Stomach (tissue), 9 donors: ENCODE measurements around the gene STEAP4. TPM values are rescaled to one million over a fixed set of nuclear protein-coding genes. Genes with fewer than 3 reads are reported as not detected.

Source experiments
- DNase-seq, 2 donors: peaks; one replicate each; pipeline versions ENCODE4 v3.0.0 to v3.0.0-alpha.2; 2013 to 2019
- H3K27ac ChIP-seq, 5 donors: fragments of 200-600 bp in 4 of 5; sonication (generic) in 4 of 5; one replicate each; pipeline ENCODE4 v1.5.1; 2013 to 2019; ENCODE audit warnings: mild to moderate bottlenecking in 1 of 5, moderate library complexity in 1 of 5
- H3K27me3 ChIP-seq, 3 donors: fragments of 200-600 bp; sonication (generic); one replicate each; pipeline ENCODE4 v1.5.1; 2017 to 2019; ENCODE audit warnings: mixed run types in 1 of 3
- H3K36me3 ChIP-seq, 4 donors: fragments of 200-600 bp; sonication (generic); 1 replicate in 3 of 4; 2 replicates in 1 of 4; pipeline ENCODE4 v1.5.1; 2016 to 2019
- H3K4me1 ChIP-seq, 4 donors: fragments of 200-600 bp; sonication (generic); one replicate each; pipeline ENCODE4 v1.5.1; 2016 to 2019
- H3K4me3 ChIP-seq, 4 donors: fragments of 200-600 bp; sonication (generic) in 3 of 4; one replicate each; pipeline ENCODE4 v1.5.1; 2016 to 2019; ENCODE audit warnings: mild to moderate bottlenecking in 1 of 4
- H3K9me3 ChIP-seq, 4 donors: fragments of 200-600 bp; sonication (generic); one replicate each; pipeline ENCODE4 v1.5.1; 2016 to 2019
- EP300 ChIP-seq: sonication (generic); formaldehyde crosslinking; IDR thresholded peaks from one replicate; pipeline ENCODE4 v1.6.1; 2017; ENCODE audit warnings: antibody characterized with exemption
- POLR2A ChIP-seq, 4 donors: fragments of 450-650 bp; IDR thresholded peaks; one replicate each; pipeline ENCODE4 v1.6.1; 2016; ENCODE audit warnings: antibody characterized with exemption in 4 of 4, control low read depth in 2 of 4, mild to moderate bottlenecking in 1 of 4, moderate library complexity in 1 of 4
- POLR2AphosphoS5 ChIP-seq, 3 donors: sonication (generic); formaldehyde crosslinking; IDR thresholded peaks; one replicate each; pipeline ENCODE4 v1.6.1; 2016; ENCODE audit warnings: antibody characterized with exemption in 3 of 3
- WGBS, 5 donors: extraction: QIAGEN DNeasy Blood & Tissue Kit in 3 of 5; methylation state at CpG; one replicate each; pipeline versions ENCODE4 v1.1.5 to v1.1.7; 2013 to 2018; 5-methylcytosine and 5-hydroxymethylcytosine counted together
- intact Hi-C: fragments of 100-400 bp; cut with DNase I; formaldehyde crosslinking; loops from one replicate; pipeline ENCODE4 v1.15.1; 2023; ENCODE audit warnings: low total_unique reads
- polyA plus RNA-seq, 3 donors: library from polyadenylated mRNA; stranded (reverse); fragments of 200-250 nt; gene quantifications; one replicate each; pipeline ENCODE4 v1.2.3, GENCODE V29; 2013
- total RNA-seq, 5 donors: library from RNA; depleted of rRNA; stranded (reverse); fragments of >200 nt; gene quantifications; one replicate each; pipeline versions ENCODE4 v1.1.0 to v1.2.3, GENCODE V29; 2014 to 2016
- TF ChIP-seq, protein P1 (sequence below), 7 experiments: fragments of 450-650 bp in 4 of 7; fragments of 200-600 bp in 3 of 7; sonication (generic) in 3 of 7; IDR thresholded peaks; one replicate each; pipeline ENCODE4 v1.5.1; 2016 to 2019; ENCODE audit warnings: antibody characterized with exemption in 7 of 7, control low read depth in 2 of 7, mild to moderate bottlenecking in 1 of 7
- donor health status: healthy with polysubstance abuse.
- donor health status: Bipolar disorder and iron deficiency.
- donor health status: healthy.

STEAP4 gene
- total and polyA plus RNA-seq, 8 donors = 1.5 to 14.5 (median 2.4) TPM

DNA sequence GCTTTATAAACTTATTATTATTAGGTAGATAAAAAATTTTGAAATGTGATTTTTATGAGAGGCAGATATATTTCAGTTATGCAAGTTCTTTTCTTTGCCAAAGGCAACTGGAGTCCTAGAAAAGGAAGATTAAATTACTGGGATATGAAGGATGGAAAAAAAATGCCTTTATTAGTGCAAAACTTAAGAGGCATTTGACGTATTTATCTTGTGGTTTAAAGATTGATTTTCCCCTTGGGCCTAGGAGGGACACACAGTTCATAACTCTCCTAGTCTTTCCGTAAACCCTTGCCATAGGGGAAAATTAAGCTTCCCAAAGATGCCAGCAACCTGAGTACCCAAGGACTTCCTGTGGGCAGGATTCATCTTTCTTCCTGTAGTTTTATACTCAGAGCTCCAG lies 3.1 kb upstream of the STEAP4 start:
- Histone ChIP-seq H3K27me3 (no peaks in the 10 kb centered on the region), H3K4me3 (no peak overlapping the region), H3K9me3 (no peaks in the 10 kb centered on the region), H3K36me3 (no peaks in the 10 kb centered on the region), H3K4me1 (peaks cover 0 to 30% (median 12%) of the 10 kb centered on the region in 4 donors), H3K27ac (no peak overlapping the region)
- no peak for DNase-seq
- WGBS, 5 donors = 72 to 90% (median 81%) methylated on average over 2 of the region's 2 CpGs
- intact Hi-C loops = no loop called here
- TF ChIP-seq POLR2AphosphoS5 (IDR thresholded peaks at IDR 0.05) (no peak), POLR2A (IDR thresholded peaks at IDR 0.05) (no peak), EP300 (no peak)
- TF ChIP-seq, protein P1, sequence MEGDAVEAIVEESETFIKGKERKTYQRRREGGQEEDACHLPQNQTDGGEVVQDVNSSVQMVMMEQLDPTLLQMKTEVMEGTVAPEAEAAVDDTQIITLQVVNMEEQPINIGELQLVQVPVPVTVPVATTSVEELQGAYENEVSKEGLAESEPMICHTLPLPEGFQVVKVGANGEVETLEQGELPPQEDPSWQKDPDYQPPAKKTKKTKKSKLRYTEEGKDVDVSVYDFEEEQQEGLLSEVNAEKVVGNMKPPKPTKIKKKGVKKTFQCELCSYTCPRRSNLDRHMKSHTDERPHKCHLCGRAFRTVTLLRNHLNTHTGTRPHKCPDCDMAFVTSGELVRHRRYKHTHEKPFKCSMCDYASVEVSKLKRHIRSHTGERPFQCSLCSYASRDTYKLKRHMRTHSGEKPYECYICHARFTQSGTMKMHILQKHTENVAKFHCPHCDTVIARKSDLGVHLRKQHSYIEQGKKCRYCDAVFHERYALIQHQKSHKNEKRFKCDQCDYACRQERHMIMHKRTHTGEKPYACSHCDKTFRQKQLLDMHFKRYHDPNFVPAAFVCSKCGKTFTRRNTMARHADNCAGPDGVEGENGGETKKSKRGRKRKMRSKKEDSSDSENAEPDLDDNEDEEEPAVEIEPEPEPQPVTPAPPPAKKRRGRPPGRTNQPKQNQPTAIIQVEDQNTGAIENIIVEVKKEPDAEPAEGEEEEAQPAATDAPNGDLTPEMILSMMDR (IDR thresholded peaks at IDR 0.05) = no peak

DNA sequence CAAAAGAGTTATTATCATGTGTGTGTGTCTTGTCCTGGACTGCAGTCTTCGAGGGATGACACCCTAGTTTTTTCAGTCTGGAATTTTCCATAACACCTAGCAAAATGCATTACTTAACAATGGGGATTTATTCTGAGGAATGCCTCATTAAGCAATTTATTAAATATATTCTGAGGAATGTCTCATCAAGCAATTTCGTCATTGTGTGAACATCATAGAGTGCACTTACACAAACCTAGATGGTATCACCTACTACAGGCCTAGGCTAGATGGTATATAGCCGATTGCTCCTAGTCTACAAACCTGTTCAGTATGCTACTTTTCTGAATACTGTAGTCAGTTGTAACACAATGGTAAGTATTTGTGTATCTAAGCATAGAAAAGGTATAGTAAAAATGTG lies 1.1 kb upstream of the STEAP4 start:
- Histone ChIP-seq H3K36me3 (no peaks in the 10 kb centered on the region), H3K27ac (no peak overlapping the region), H3K9me3 (no peaks in the 10 kb centered on the region), H3K4me3 (no peak overlapping the region), H3K27me3 (no peaks in the 10 kb centered on the region), H3K4me1 (peaks cover 0 to 30% (median 12%) of the 10 kb centered on the region in 4 donors)
- intact Hi-C loops = no loop called here
- 93 to 97% (median 96%) methylated on average over 3 of the region's 3 CpGs for WGBS, 5 donors
- TF ChIP-seq, protein P1 (IDR thresholded peaks at IDR 0.05) = no peak
- TF ChIP-seq EP300 = no peak
- no peak for TF ChIP-seq POLR2AphosphoS5 (IDR thresholded peaks at IDR 0.05)
- no peak for TF ChIP-seq POLR2A (IDR thresholded peaks at IDR 0.05)
- no peak for DNase-seq

DNA sequence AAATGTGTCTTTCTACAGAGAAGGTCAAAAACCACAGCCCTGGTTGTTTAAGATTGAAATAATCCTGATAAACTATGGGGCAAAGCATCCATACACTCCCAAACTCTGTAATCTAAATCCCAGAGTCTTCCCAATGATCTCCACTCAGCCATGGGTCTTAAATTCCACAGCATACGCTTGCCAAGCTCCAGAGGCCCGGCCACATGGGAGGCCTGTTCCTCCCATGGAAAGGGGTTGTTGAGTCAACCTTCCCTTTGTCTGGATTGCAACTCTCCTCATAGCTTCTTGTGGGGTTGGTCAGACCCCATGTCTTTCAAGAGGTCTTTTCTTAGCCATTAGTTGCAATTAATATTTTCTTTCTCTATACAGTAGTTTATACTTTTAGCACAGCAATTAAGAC lies 718 bp upstream of the STEAP4 start:
- intact Hi-C loops = no loop called here
- 88 to 96% (median 92%) methylated on average over 2 of the region's 2 CpGs for WGBS, 5 donors
- no peak overlapping the region for H3K4me3 ChIP-seq
- no peak for DNase-seq
- no peaks in the 10 kb centered on the region for H3K27me3 ChIP-seq
- H3K4me1 ChIP-seq = peaks cover 0 to 33% (median 12%) of the 10 kb centered on the region in 4 donors
- TF ChIP-seq POLR2A (IDR thresholded peaks at IDR 0.05) (no peak), POLR2AphosphoS5 (IDR thresholded peaks at IDR 0.05) (no peak), EP300 (no peak)
- TF ChIP-seq, protein P1 (IDR thresholded peaks at IDR 0.05) = no peak
- no peaks in the 10 kb centered on the region for H3K36me3 ChIP-seq
- peak overlapping the region in 2 of 5 donors; percentile 75 to 77 for H3K27ac ChIP-seq
- no peaks in the 10 kb centered on the region for H3K9me3 ChIP-seq

DNA sequence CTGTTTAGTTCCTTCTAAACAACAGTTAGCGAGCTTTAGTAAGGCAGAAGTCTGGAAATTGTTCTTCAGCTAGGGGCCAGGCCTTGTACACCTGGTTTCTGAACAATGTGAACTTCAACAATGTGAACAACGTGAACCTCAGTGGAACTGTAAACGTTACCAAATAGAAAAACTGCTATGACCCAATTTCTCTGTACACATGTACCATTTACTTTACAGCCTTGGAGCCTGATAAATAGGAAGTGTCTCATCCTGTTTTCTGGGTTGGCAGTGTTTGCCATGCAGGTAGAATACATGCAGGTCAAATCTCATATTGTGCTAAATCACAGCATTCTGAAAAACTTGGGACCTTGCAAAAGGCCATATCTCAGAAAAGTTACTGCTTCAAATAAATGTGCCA lies 1.6 kb downstream of the STEAP4 start:
- H3K4me1 ChIP-seq = peaks cover 0 to 19% (median 12%) of the 10 kb centered on the region in 4 donors
- intact Hi-C loops = no loop called here
- peak overlapping the region in 2 of 5 donors; percentile 21 to 75 for H3K27ac ChIP-seq
- peak overlapping the region in 3 of 4 donors; percentile 43 to 48 (median 46) for H3K4me3 ChIP-seq
- no peaks in the 10 kb centered on the region for H3K27me3 ChIP-seq
- no peaks in the 10 kb centered on the region for H3K9me3 ChIP-seq
- H3K36me3 ChIP-seq = no peaks in the 10 kb centered on the region
- no peak for DNase-seq
- no peak for TF ChIP-seq EP300
- TF ChIP-seq, protein P1 (IDR thresholded peaks at IDR 0.05) = no peak
- TF ChIP-seq POLR2A (IDR thresholded peaks at IDR 0.05) = no peak
- TF ChIP-seq POLR2AphosphoS5 (IDR thresholded peaks at IDR 0.05) = no peak
- 46 to 70% (median 56%) methylated on average over 3 of the region's 3 CpGs for WGBS, 5 donors
